Cardiac fibroblast (primary cell): ENCODE results near the gene ITGAD.

Experiments
- DNase-seq, 2 donors: peaks; one replicate each; pipeline versions ENCODE4 v3.0.0 to v3.0.0-alpha.2; 2010; ENCODE audit warnings: low read depth in 2 of 2
- H3K4me3 ChIP-seq, 2 donors: replicated peaks in 1 of 2; 1 replicate in 1 of 2; 2 replicates in 1 of 2; pipeline ENCODE4 v1.5.1; 2011; ENCODE audit warnings: low read depth in 2 of 2, low read length in 2 of 2, mild to moderate bottlenecking in 2 of 2, moderate library complexity in 1 of 2
- TF ChIP-seq, protein P1 (sequence below): IDR thresholded peaks from one replicate; pipeline ENCODE4 v1.5.1; 2011; ENCODE audit warnings: low read depth, mild to moderate bottlenecking, low read length, inconsistent platforms

ITGAD gene

DNA sequence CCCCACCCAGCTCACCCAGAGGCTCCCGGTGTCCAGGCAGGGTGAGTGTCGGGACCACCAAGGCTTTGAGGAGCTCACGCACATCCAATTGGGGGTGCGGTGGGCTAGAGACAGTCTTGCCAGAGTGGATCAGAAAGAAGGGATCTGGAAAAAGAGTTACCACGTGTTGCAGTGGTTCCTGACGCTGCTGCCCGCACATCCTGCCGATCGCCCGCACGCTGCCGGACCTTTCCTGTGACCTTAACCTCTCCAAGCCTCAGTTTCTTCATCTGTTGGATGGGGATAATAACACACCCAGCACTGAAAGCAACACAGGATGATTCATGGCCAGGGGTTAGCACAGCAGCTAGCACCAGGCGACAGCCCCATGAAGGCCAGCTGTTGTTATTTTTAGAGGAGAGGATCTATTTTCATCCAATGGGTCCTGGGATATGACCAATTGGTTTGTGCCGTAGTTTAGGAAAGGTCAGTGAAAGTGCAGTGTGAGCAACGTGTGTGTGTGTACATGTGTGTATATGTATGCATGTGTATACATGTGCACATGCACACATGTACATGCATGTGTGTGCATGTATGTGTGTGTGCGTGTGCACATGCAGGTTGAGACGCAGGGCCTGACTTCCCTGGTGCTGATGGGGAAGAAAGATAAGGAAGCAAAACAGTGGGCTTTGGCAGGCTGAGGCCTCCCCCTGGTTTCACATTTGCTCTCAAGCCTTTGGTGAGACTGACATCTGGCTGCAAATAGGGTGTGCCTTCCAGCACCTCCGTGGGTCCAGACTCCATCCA, 35.6 kb upstream of the ITGAD start:
- no peak overlapping the region for H3K4me3 ChIP-seq
- TF ChIP-seq, protein P1, sequence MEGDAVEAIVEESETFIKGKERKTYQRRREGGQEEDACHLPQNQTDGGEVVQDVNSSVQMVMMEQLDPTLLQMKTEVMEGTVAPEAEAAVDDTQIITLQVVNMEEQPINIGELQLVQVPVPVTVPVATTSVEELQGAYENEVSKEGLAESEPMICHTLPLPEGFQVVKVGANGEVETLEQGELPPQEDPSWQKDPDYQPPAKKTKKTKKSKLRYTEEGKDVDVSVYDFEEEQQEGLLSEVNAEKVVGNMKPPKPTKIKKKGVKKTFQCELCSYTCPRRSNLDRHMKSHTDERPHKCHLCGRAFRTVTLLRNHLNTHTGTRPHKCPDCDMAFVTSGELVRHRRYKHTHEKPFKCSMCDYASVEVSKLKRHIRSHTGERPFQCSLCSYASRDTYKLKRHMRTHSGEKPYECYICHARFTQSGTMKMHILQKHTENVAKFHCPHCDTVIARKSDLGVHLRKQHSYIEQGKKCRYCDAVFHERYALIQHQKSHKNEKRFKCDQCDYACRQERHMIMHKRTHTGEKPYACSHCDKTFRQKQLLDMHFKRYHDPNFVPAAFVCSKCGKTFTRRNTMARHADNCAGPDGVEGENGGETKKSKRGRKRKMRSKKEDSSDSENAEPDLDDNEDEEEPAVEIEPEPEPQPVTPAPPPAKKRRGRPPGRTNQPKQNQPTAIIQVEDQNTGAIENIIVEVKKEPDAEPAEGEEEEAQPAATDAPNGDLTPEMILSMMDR: no peak
- DNase-seq: peak in 1 of 2 donors; percentile 5

- DNase-seq: no peak
- TF ChIP-seq, protein P1: no peak
- H3K4me3 ChIP-seq: no peak overlapping the region
Measured at GRCh38 chr16:31360251-31360650, 32.9 kb upstream of the ITGAD start.

DNA sequence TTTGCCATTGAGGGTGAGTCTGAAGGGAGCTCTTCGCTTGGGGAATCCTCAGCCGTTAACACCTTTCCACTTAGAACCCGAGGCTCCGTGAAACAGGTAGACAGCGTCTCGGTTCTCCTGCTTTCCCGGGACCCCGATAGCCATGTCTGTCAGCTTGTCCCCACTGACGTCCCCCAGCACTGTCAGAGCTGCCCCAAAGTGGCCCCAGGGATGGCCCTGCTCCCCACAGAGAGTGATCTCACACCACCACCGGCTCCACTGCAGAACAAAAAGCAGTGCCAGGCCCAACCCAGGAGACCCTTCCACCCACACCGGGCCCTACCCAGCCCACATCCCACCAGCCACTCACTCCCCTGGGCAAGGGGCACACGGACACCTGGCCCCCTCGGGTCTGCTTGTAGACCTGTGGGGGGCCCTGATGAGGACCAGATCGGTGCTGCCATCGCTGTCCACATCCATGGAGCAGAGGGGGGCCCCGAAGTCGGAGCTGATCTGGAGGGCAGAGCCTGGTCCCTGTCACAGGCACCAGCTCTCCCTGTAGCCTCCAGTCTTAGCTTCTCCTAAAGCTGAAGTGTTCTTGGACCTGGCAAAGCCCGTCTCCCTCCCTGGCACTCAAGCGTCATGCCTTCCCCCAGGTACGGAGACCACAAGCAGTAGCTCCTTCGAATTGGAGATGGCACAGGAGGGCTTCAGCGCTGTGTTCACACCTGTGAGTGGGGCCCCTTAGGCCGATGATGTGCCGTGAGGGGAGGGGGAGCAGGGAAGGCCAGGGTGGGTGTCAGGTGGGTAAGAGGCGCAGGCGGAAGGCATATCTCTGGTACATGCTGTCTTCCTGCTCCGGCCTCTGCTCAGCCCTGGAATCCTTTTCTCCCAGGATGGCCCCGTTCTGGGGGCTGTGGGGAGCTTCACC, 31.7 kb upstream of the ITGAD start:
- no peak for DNase-seq
- TF ChIP-seq, protein P1: no peak
- H3K4me3 ChIP-seq: no peak overlapping the region

DNA sequence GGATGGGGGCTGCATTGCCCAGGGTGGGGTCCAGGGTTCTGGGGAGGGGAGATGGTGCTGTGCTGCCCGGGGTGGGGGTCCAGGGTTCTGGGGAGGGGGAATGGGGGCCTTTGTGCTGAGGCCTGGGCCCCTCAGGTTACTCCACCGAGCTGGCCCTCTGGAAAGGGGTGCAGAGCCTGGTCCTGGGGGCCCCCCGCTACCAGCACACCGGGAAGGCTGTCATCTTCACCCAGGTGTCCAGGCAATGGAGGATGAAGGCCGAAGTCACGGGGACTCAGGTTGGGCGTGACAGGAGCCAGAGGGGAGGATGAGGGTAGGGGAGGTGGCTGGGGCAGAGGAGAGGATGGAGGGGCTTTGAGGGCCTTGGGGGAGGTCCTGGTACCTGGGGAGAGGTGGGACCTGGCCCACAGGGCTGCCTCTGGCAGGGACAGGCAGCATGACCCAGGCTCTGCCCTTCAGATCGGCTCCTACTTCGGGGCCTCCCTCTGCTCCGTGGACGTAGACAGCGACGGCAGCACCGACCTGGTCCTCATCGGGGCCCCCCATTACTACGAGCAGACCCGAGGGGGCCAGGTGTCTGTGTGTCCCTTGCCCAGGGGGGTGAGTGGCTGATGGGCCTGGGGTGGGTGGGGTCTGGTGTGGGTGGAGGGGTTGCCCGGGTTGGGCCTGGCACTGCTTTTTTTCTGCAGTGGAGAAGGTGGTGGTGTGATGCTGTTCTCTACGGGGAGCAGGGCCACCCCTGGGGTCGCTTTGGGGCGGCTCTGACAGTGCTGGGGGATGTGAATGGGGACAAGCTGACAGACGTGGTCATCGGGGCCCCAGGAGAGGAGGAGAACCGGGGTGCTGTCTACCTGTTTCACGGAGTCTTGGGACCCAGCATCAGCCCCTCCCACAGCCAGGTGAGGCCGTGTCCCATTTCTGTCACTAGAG, 30.4 kb upstream of the ITGAD start:
- TF ChIP-seq, protein P1: no peak
- H3K4me3 ChIP-seq: no peak overlapping the region
- no peak for DNase-seq

DNA sequence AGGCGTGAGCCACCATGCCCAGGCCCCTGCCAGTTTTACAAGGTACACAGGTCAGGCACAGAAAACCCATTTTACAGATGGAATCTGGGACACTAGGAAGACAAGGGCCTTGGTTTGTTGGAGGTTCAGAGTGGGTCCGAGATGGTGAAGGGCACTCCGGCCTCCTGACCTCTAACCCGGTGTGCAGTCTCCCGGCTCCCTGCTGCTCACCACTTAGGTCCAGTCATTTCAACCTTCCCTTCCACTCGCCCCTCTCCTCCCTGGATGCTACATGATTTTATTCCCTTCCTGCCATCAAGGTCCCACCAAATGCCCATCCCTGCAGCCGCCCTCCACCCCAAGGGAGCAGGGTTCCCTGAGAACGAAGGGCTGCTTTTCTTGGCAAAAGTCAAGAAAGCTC, 29.4 kb upstream of the ITGAD start:
- H3K4me3 ChIP-seq: no peak overlapping the region
- no peak for DNase-seq
- TF ChIP-seq, protein P1: no peak

- TF ChIP-seq, protein P1: no peak
- H3K4me3 ChIP-seq: no peak overlapping the region
- no peak for DNase-seq
Measured at GRCh38 chr16:31364421-31364820, 28.7 kb upstream of the ITGAD start.
